HG03280 (cell line): Measurements from ENCODE around the gene MIOS.
A peak's percentile ranks its signal among the peaks of the same experiment; 100 is the strongest.
"Not testable (repeated sequence)": the region's sequence is repeated elsewhere in the genome, so short reads cannot be mapped to it uniquely, and the experiment has no call there.

Source experiments
- ATAC-seq: cut with Tn5 transposase; IDR thresholded peaks from one replicate; pipeline ENCODE4 v1.9.1; 2021; ENCODE audit warnings: mild to moderate bottlenecking, moderate library complexity; ENCODE audit not compliant: unreplicated experiment

MIOS gene

DNA sequence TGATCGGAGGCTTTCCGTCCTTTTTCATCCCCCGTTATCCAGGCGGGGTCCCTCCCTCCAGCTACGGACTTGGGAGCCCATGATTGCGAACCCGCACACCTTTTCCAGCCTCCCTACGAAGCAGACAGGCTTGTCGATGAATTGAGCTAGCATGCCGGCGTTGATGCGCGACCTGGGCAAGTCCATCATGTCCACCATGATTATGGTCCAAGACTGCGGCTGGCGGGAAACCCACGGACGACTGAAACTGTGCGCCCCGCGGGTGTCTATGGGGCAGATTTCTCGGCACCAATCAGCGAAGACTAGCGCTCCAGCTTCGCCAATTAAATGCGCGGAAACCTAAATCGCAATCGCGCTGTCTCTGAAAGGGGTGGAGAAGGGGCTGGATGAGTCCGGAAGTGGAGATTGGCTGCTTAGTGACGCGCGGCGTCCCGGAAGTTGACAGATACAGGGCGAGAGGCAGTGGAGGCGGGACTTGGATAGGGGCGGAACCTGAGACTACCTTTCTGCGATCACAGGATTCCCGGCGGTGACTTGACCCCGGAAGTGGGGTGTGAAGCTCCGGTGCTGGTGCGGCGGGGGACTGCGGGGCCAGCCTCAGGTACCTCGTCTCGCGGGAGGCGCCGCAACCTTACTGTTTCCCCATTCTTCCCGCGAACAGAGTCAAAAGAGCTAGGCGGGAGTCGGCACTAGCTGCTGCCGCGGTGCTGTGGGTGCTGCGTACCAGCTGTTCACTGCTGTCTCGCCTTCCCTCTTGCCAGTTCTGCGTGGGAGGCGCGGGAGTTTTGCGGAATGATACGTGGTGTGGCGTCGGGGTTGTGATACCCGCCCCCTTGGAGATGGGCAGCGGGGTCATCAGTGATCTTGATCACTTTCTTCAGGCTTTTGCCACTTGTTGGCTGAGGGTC, 73.8 kb downstream of the MIOS start, which contains the start of gene UMAD1:
UMAD1 (plus strand) TSS at position 532 of the 908 bp plus-strand sequence. CDS start 32,620 bp downstream, outside the sequence.
- peak; percentile 98 for ATAC-seq

DNA sequence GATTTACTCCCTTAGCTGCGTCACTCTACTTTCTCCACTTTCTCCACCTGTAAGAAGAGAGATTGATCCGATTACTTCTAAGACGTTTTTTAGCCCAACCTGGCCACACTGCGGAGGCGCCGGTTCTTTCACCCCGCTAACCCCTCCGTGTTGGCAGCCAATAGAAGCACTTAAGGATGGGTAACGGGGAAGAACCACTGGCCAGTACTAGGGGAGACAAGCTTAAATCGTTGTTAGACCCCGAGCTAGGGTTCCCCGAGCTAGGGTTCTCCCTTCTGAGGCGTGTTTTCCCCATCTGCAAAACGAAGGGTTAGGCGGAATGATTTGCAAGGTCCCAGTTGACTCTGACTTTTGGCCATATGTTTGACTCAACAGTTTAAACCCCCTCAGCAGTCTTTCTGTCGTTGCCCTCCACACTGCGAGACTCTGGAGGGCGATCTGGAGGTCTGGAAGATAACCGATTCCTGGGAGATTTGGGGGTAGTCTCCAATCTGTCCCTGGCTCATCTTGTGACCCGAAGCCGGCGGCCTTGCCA, 74.5 kb downstream of the MIOS start:
- ATAC-seq, result no peak

DNA sequence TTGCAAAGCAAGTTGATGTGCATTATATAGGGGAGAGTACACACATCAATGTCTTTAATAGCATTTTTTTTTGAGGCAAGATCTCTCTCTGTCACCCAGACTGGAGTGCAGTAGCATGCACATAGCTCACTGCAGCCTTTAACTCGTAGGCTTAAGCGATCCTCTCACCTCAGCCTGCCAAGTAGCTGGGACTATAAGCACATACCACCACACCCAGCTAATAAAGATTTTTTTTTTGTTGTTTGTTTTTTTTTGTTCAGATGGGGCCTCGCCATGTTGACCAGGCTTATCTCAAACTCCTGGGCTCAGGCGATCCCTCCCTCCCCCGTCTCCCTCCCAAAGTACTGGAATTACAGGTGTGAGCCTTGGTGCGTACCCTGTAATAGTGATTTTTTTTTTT, 75.4 kb downstream of the MIOS start:
- ATAC-seq, result no peak

DNA sequence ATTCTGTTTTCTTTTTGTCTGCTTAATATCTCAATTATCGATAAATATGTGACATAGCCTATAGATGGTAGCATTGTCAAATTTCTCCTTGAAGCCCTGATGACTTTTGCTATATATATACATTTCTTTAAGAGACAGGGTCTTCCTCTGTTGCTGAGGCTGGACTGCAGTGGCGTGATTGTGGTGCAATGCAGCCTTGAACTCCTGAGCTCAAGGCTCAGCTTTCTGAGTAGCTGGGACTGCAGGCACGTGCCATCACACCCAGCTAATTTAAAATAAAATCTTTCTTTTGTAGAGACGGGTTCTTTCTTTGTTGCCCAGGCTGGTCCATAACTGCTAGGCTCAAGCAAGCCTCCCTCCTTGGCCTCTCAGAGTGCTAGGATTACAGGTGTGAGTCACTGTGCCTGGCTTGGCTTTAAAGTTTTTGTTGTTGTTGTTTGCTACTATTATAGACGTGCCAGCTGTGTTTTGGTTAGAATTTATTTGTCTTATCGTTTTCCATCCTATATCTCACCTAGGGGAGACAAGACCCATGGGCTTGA, 80.9 kb downstream of the MIOS start:
- ATAC-seq, result no peak

DNA sequence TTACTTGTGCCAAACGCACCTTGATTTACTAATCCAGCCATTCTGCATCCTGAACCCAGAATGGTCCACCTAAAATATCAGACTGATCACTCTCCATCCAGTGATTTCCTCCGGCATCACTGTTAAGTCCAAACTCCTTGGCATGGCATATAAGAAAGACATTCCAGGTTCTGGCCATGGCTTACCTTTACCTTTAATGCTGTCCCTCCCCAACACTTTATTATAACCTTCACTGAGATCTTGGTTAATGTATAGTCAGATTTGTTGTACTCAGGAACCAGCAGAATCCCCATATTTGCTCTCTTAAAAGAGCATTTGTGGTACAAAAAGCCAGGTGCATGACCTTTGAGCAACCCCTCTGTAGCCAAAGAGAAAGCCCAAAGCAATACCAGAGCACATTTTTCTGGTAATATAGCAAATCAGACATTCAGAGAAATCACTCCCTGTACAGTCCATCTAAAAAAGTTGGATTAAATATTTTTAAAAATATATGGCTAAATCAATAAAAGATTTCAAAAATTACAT, 84.1 kb downstream of the MIOS start:
- ATAC-seq, result no peak

DNA sequence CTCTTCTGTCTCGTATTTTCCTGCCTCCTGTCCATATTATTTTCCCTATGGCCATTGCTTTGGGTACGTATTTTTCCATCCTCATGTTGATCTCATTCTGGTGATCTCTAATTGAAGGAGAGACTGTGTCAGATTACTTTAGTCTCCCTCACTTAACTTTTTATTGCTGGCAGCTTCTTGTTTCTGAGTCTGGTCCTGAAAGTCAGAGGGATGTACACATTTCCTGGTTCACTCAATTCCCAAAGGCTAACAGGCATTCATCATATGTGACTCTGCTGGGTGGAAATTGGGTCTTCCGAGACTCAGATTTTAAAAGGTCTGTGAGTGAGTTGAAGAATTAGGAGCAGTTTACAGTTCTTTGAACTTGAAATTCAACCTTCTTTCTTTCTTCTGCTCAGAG, 84.8 kb downstream of the MIOS start:
- ATAC-seq, result no peak

DNA sequence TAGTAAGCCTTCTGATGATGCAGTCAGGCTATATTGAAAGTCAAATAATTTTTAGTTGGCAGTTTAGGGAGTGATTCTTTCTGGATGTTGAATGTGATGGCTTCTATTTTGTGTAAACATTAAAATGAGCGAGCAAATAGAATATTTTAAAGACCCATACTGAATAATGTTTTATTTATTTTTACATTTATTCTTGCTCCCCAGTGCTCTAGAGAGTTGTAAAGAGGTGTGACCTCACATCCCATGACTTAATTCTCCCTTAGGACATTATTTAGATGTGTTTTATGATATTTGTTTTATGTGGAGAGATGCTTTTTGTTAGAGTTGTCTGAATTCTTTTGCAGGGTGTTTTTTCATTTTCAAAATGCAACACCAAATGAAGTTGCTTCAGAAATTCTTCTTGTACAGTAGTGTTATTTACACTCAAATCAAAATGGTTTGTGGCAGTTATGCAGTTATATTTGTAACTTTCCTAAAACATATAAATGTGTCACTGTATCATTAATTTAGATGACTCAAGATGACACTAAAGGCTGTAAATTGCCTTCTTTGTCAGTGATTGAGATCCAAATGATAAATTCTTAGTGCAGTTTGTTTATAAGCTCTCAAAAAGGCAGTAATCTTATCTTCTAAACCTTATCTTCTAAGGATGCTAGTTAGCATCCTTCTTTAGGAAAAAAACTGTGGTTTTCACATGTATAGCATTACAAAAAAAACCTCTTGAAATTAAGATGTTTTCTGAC, 86.3 kb downstream of the MIOS start:
- ATAC-seq, result no peak

DNA sequence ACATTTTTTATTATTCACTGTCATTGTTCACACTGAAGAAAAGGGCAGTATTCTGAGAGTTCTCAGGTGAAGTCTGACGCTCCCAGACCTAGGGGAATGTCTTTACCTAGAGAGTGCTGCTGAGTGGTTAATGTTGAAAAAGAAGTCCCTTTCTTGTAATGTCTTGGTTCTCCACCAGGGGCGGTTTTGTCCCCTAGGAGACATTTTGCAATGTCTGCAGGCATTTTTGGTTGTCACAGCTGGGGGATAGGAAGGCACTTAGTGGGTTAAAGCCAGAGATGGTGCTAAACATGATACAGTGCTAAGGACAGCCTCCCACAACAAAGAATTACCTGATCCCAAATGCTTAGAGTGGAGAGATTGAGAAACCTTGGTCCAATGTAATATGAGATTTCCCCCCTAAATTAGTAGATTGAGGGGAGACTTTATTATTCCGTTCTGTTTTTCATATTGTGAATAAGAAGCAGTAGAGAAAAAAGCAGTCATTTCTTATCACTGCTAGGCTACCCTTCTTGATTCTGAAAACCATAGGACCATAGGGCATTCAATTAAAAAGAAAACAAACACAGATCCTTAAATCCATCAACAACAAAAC, 87.0 kb downstream of the MIOS start:
- ATAC-seq, result no peak

DNA sequence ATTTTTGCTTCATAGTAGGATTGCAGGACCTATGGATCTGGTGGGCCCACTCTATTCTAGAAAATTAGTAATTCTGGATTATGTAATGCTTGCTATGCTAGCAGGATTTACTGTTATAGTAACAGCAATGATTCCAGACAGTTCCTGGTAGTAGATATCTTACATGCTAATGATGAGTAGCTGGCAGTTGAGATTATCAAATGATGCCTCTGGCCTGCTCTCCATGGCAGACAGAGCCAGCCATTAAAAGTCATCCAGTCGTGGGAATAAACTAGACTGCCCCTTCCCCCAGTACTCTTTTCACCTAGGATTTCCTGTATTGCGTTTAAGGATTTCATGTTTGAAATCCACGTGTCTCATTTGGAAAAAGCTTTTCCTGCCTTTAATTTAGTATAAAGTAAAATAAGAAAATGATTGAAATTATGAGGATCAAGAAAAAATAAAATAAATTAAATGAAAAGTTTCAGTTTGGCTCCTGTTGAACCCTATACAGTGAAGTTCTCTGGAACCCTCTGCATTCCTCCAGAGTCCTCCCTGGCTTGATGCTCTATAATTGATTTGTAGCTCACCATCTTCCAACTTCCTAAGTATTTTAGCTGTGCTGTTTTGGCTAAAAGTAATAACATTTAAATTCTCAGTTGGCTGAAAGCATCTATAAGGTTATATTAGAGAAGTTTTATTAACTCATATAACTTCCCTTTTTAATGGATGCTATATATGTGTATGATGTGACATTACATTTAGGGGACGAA, 88.5 kb downstream of the MIOS start:
- no peak for ATAC-seq

DNA sequence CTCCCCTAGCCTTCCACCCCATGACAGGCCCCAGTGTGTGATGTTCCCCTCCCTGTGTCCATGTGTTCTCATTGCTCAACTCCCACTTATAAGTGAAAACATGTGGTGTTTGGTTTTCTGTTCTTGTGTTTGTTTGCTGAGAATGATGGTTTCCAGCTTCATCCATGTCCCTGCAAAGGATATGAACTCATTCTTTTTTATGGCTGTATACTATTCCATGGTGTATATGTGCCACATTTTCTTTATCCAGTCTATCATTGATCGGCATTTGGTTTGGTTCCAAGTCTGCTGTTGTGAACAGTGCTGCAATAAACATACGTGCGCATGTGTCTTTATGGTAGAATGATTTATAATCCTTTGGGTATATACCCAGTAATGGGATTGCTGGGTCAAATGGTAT, 89.8 kb downstream of the MIOS start:
- ATAC-seq, result not testable (repeated sequence)
